ENCODE measurements around the gene ERC1.

- TF ChIP-seq CTCF (IDR thresholded peaks at IDR 0.05; ENCODE audit: extremely low read depth in 1 of 2, insufficient read depth in 1 of 2, low read depth in 1 of 2, low read length in 2 of 2) (no peak), EZH2 (IDR thresholded peaks at IDR 0.05; ENCODE audit: borderline replicate concordance, low read depth, low read length, severe bottlenecking) (no peak), GATA2 (IDR thresholded peaks at IDR 0.05; ENCODE audit: insufficient read depth, insufficient read length, low read depth, low read length) (no peak), POLR2A (IDR thresholded peaks at IDR 0.05; ENCODE audit: low read depth, low read length) (no peak), MYC (IDR thresholded peaks at IDR 0.05; ENCODE audit: low read depth, low read length) (no peak), FOS (IDR thresholded peaks at IDR 0.05; ENCODE audit: borderline replicate concordance, insufficient read depth, low read length) (no peak), POLR2AphosphoS5 (IDR thresholded peaks at IDR 0.05; ENCODE audit: insufficient read depth, low read depth, low read length) (no peak)
These were observed 316.8 kb downstream of the ERC1 start for GRCh38 chr12:1307796-1308195.
